ENCODE results near the gene TYW3. TPM values are rescaled to one million over a fixed set of nuclear protein-coding genes. Genes with fewer than 3 reads are reported as not detected.

Gene TYW3
- total RNA-seq, 1 experiment from 2014 or later: 32.9 TPM

DNA sequence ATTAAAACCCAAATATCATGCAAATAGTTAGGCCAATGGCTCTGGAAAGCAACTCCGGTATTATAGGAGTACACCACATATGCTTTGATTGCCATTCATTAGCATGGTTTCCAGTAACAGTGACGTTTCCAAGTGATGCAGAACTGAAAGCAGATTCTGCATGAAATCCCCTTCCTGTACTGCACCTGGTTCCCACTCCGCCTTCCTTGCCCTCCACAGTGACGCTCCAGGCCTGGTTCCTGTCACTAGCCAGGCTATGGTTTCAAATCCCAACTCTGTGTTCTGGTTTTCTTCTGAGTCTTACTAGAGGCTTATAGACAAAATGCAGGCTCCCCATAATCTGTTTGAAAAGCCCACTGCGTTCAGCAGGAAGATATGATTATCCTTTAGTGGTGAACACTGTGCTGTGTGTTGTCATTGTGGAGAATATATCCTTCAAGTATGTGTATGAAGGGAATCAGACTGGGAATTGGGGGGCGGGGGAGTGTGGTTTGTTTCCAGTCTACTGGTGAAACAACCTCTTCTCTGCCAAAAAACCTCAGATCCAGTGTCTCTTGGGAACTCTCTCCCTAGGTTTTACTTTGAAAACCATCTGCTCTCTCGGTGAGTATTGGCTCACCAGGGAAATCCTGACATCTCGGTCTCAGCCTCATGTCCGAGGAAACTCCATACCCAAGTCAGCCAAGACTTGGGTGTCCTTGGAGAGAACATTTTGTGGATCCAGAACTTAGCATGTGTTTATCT is 78.7 kb downstream of the TYW3 start (continued):
- TF ChIP-seq SOX15 (CRISPR knock-in tag; IDR thresholded peaks at IDR 0.05) (no peak), SP1 (CRISPR knock-in tag; conservative IDR thresholded peaks at IDR 0.05) (no peak), ATF1 (CRISPR knock-in tag; IDR thresholded peaks at IDR 0.05) (no peak)

DNA sequence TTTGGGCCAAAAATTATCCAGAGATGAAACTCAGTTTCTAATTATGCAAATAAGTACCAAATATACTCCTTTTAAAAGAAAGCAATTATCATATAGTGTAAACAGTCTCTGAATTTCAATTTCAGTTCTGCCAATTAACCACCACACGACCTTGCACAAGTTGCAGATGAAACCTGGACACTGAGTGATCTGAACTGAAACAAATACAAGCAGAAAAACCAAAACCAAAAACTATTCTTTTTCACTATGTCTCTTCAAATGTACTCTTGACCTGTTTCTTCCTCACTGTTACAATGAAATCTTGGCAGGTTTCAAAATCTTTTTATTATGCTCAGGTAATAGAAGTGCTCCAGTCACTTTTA is 79.2 kb downstream of the TYW3 start:
- ATAC-seq: no peak
- DNase-seq (ENCODE audit: low spot score): no peak
- TF ChIP-seq E2F5 (CRISPR knock-in tag; IDR thresholded peaks at IDR 0.05): no peak
- no peak for TF ChIP-seq NR1H2 (CRISPR knock-in tag; IDR thresholded peaks at IDR 0.05)
- no peak for TF ChIP-seq ZBTB21 (CRISPR knock-in tag; IDR thresholded peaks at IDR 0.05; ENCODE audit: borderline replicate concordance)
- no peak for TF ChIP-seq RELA (CRISPR knock-in tag; IDR thresholded peaks at IDR 0.05; ENCODE audit: borderline replicate concordance)
- no peak for TF ChIP-seq AFF4 (CRISPR knock-in tag; IDR thresholded peaks at IDR 0.05; ENCODE audit: borderline replicate concordance)
- TF ChIP-seq EMX1 (CRISPR knock-in tag; IDR thresholded peaks at IDR 0.05): no peak
- peaks cover 2% of the 10 kb centered on the region; the same call in 1 of the 2 replicates for H3K4me1 Mint-ChIP-seq
- H3K4me3 Mint-ChIP-seq: no peak overlapping the region
- H3K9me3 Mint-ChIP-seq: no peaks in the 10 kb centered on the region; the same call in 1 of the 2 replicates
- no peaks in the 10 kb centered on the region for H3K36me3 Mint-ChIP-seq
- CTCF ChIA-PET: no interaction called here
- no peak overlapping the region for H3K27ac Mint-ChIP-seq
- H3K27me3 Mint-ChIP-seq (ENCODE audit: low read depth): no peaks in the 10 kb centered on the region
- POLR2A ChIA-PET: no interaction called here

Other genes starting within 250 kb of the TYW3 start
- not detected in 3 replicates for gene LRRC53, start 220.5 kb upstream of the TYW3 start, total RNA-seq (2021)
- 0.07 TPM in 1 of 3 replicates, not detected in the others for gene ERICH3, start 59.4 kb upstream of the TYW3 start, total RNA-seq (2021)
- gene CRYZ, start 102 bp upstream of the TYW3 start, total RNA-seq (2021): 42.2 to 44.2 TPM (median 43.5 TPM) in 3 replicates